Subcutaneous abdominal adipose tissue (tissue), 5 donors: ENCODE data around the gene KRT16.
"Not testable (repeated sequence)": the region's sequence is repeated elsewhere in the genome, so short reads cannot be mapped to it uniquely, and the experiment has no call there.

Source experiments
- H3K27ac ChIP-seq: one replicate; pipeline ENCODE4 v1.7.0; 2013; ENCODE audit warnings: low read depth, mild to moderate bottlenecking, inconsistent platforms, low read length, moderate library complexity
- H3K27me3 ChIP-seq, 5 donors: one replicate each; pipeline ENCODE4 v1.7.0; 2013; ENCODE audit warnings: low read length in 5 of 5, inconsistent platforms in 1 of 5; ENCODE audit not compliant: control insufficient read depth in 5 of 5, insufficient read depth in 4 of 5
- H3K36me3 ChIP-seq, 5 donors: one replicate each; pipeline ENCODE4 v1.7.0; 2013; ENCODE audit warnings: low read length in 5 of 5; ENCODE audit not compliant: control insufficient read depth in 5 of 5, insufficient read depth in 5 of 5
- H3K4me1 ChIP-seq, 5 donors: one replicate each; pipeline ENCODE4 v1.7.0; 2013; ENCODE audit warnings: low read length in 5 of 5, mild to moderate bottlenecking in 3 of 5, moderate library complexity in 1 of 5; ENCODE audit not compliant: control insufficient read depth in 5 of 5, insufficient read depth in 5 of 5
- H3K4me3 ChIP-seq, 5 donors: one replicate each; pipeline ENCODE4 v1.7.0; 2013; ENCODE audit warnings: low read length in 5 of 5, low read depth in 1 of 5
- H3K9ac ChIP-seq, 5 donors: one replicate each; pipeline ENCODE4 v1.7.0; 2013; ENCODE audit warnings: low read length in 5 of 5, mild to moderate bottlenecking in 4 of 5, moderate library complexity in 3 of 5
- H3K9me3 ChIP-seq, 5 donors: one replicate each; pipeline ENCODE4 v1.7.0; 2013; ENCODE audit warnings: low read length in 5 of 5; ENCODE audit not compliant: control insufficient read depth in 5 of 5
- donor health status: healthy.
- donor health status: healthy.
- donor health status: healthy.
- donor health status: healthy.
- donor health status: healthy.

The KRT16 gene

GRCh38 chr17:41613277-41614082 is 913 bp upstream of the KRT16 start:
- Histone ChIP-seq H3K9ac (no peak overlapping the region), H3K36me3 (no peaks in the 10 kb centered on the region), H3K4me1 (peaks cover 0 to 3% (median 0%) of the 10 kb centered on the region in 5 donors), H3K4me3 (no peak overlapping the region), H3K27me3 (peaks cover 4 to 21% (median 13%) of the 10 kb centered on the region in 5 donors), H3K27ac (no peak overlapping the region), H3K9me3 (no peaks in the 10 kb centered on the region)

- no peak overlapping the region for H3K4me3 ChIP-seq
- peaks cover 4 to 15% (median 9%) of the 10 kb centered on the region in 5 donors for H3K9me3 ChIP-seq
- H3K9ac ChIP-seq: no peak overlapping the region
- H3K27ac ChIP-seq: no peak overlapping the region
- peaks cover 0 to 3% (median 0%) of the 10 kb centered on the region in 5 donors for H3K4me1 ChIP-seq
- peaks cover 0 to 10% (median 7%) of the 10 kb centered on the region in 5 donors for H3K27me3 ChIP-seq
- H3K36me3 ChIP-seq: no peaks in the 10 kb centered on the region
Measured at GRCh38 chr17:41610965-41611640, 1.5 kb downstream of the KRT16 start.

- H3K9me3 ChIP-seq: peaks cover 4 to 17% (median 9%) of the 10 kb centered on the region in 5 donors
Measured at GRCh38 chr17:41610061-41610517, 2.5 kb downstream of the KRT16 start.

GRCh38 chr17:41606930-41607329 is 5.6 kb downstream of the KRT16 start:
- not testable (repeated sequence) for H3K36me3 ChIP-seq, H3K27ac ChIP-seq, H3K9ac ChIP-seq, H3K4me3 ChIP-seq, H3K27me3 ChIP-seq, H3K4me1 ChIP-seq
- peaks cover 4 to 17% (median 9%) of the 10 kb centered on the region in 5 donors for H3K9me3 ChIP-seq

More at GRCh38 chr17:41610061-41610517, 2.5 kb downstream of the KRT16 start:
- H3K27me3 ChIP-seq, H3K36me3 ChIP-seq, H3K4me1 ChIP-seq, H3K4me3 ChIP-seq, H3K27ac ChIP-seq, H3K9ac ChIP-seq: not testable (repeated sequence)

- no peak overlapping the region for H3K9ac ChIP-seq
- H3K36me3 ChIP-seq: no peaks in the 10 kb centered on the region
- H3K9me3 ChIP-seq: peaks cover 4 to 13% (median 9%) of the 10 kb centered on the region in 5 donors
- no peaks in the 10 kb centered on the region for H3K27me3 ChIP-seq
- H3K4me1 ChIP-seq: no peaks in the 10 kb centered on the region
- no peak overlapping the region for H3K27ac ChIP-seq
- H3K4me3 ChIP-seq: no peak overlapping the region
Measured at GRCh38 chr17:41602524-41602923, 10.0 kb downstream of the KRT16 start.

- Histone ChIP-seq H3K4me3 (no peak overlapping the region), H3K4me1 (no peaks in the 10 kb centered on the region), H3K36me3 (no peaks in the 10 kb centered on the region), H3K9me3 (no peaks in the 10 kb centered on the region), H3K9ac (no peak overlapping the region), H3K27ac (no peak overlapping the region), H3K27me3 (no peaks in the 10 kb centered on the region)
Measured at GRCh38 chr17:41600318-41600717, 12.2 kb downstream of the KRT16 start.

- no peaks in the 10 kb centered on the region for H3K36me3 ChIP-seq
Measured at GRCh38 chr17:41599680-41600079, 12.9 kb downstream of the KRT16 start.

GRCh38 chr17:41595585-41595984 is 17.0 kb downstream of the KRT16 start:
- Histone ChIP-seq H3K36me3 (no peaks in the 10 kb centered on the region), H3K9me3 (peaks cover 0 to 4% (median 0%) of the 10 kb centered on the region in 5 donors), H3K4me3 (no peak overlapping the region), H3K9ac (no peak overlapping the region), H3K27ac (no peak overlapping the region), H3K27me3 (no peaks in the 10 kb centered on the region), H3K4me1 (peaks cover 0 to 17% (median 10%) of the 10 kb centered on the region in 5 donors)

More at GRCh38 chr17:41599680-41600079, 12.9 kb downstream of the KRT16 start:
- H3K4me3 ChIP-seq: no peak overlapping the region
- H3K4me1 ChIP-seq: no peaks in the 10 kb centered on the region
- H3K27ac ChIP-seq: no peak overlapping the region
- H3K9ac ChIP-seq: no peak overlapping the region
- H3K9me3 ChIP-seq: no peaks in the 10 kb centered on the region
- H3K27me3 ChIP-seq: no peaks in the 10 kb centered on the region

GRCh38 chr17:41594363-41594915 is 18.1 kb downstream of the KRT16 start:
- no peaks in the 10 kb centered on the region for H3K27me3 ChIP-seq
- no peak overlapping the region for H3K4me3 ChIP-seq
- peaks cover 0 to 17% (median 10%) of the 10 kb centered on the region in 5 donors for H3K4me1 ChIP-seq
- H3K27ac ChIP-seq: no peak overlapping the region
- H3K9me3 ChIP-seq: peaks cover 0 to 4% (median 0%) of the 10 kb centered on the region in 5 donors
- H3K9ac ChIP-seq: no peak overlapping the region
- H3K36me3 ChIP-seq: no peaks in the 10 kb centered on the region
